HL-60/S4 treated with retinoic acid at 250 ng/mL for 4 days and 3 days (cell line): ENCODE data around the gene GRIA2.
"Not testable (repeated sequence)": the region's sequence is repeated elsewhere in the genome, so short reads cannot be mapped to it uniquely, and the experiment has no call there.

Experiments used
- in situ Hi-C: fragments of 300-500 bp; cut with MboI; formaldehyde crosslinking; loops from 2 replicates; pipeline ENCODE4 v1.7.0; 2022; ENCODE audit warnings: low sequenced_read_pairs

GRIA2 gene

GRCh38 chr4:157246964-157247363 lies 26.4 kb downstream of the GRIA2 start:
- in situ Hi-C loops = no loop called here

GRCh38 chr4:157258165-157258564 lies 37.6 kb downstream of the GRIA2 start:
- in situ Hi-C loops = not testable (repeated sequence)

- in situ Hi-C loops = no loop called here
Measured at GRCh38 chr4:157265281-157265680, 44.8 kb downstream of the GRIA2 start.

- in situ Hi-C loops = no loop called here
Measured at GRCh38 chr4:157270108-157270507, 49.6 kb downstream of the GRIA2 start.

GRCh38 chr4:157270552-157270951 lies 50.0 kb downstream of the GRIA2 start:
- in situ Hi-C loops = no loop called here

- in situ Hi-C loops = no loop called here
Measured at GRCh38 chr4:157271166-157271869, 50.8 kb downstream of the GRIA2 start.

- in situ Hi-C loops = no loop called here
Measured at GRCh38 chr4:157280673-157281072, 60.1 kb downstream of the GRIA2 start.

- in situ Hi-C loops = no loop called here
Measured at GRCh38 chr4:157282019-157282418, 61.5 kb downstream of the GRIA2 start.

GRCh38 chr4:157287445-157287844 lies 66.9 kb downstream of the GRIA2 start:
- in situ Hi-C loops = no loop called here

- in situ Hi-C loops = no loop called here
Measured at GRCh38 chr4:157290622-157291021, 70.1 kb downstream of the GRIA2 start.

GRCh38 chr4:157291071-157291470 lies 70.5 kb downstream of the GRIA2 start:
- in situ Hi-C loops = no loop called here

GRCh38 chr4:157293673-157294072 lies 73.1 kb downstream of the GRIA2 start:
- in situ Hi-C loops = no loop called here

- in situ Hi-C loops = no loop called here
Measured at GRCh38 chr4:157294575-157294974, 74.0 kb downstream of the GRIA2 start.

- in situ Hi-C loops = no loop called here
Measured at GRCh38 chr4:157300701-157301100, 80.2 kb downstream of the GRIA2 start.

GRCh38 chr4:157303471-157303960 lies 83.0 kb downstream of the GRIA2 start:
- in situ Hi-C loops = no loop called here

GRCh38 chr4:157304769-157305168 lies 84.2 kb downstream of the GRIA2 start:
- in situ Hi-C loops = no loop called here

- in situ Hi-C loops = no loop called here
Measured at GRCh38 chr4:157312702-157313101, 92.2 kb downstream of the GRIA2 start.

- in situ Hi-C loops = no loop called here
Measured at GRCh38 chr4:157314906-157315305, 94.4 kb downstream of the GRIA2 start.

GRCh38 chr4:157315968-157316367 lies 95.4 kb downstream of the GRIA2 start:
- in situ Hi-C loops = no loop called here

- in situ Hi-C loops = no loop called here
Measured at GRCh38 chr4:157320092-157320491, 99.6 kb downstream of the GRIA2 start.

GRCh38 chr4:157327666-157328065 lies 107.1 kb downstream of the GRIA2 start:
- in situ Hi-C loops = no loop called here

GRCh38 chr4:157357887-157358286 lies 137.4 kb downstream of the GRIA2 start:
- in situ Hi-C loops = no loop called here

- in situ Hi-C loops = no loop called here
Measured at GRCh38 chr4:157358439-157358838, 137.9 kb downstream of the GRIA2 start.
